Ishikawa (cell line): ENCODE data around the gene AGAP1.

Source experiments
- CEBPB ChIP-seq: IDR thresholded peaks from 2 replicates; pipeline ENCODE4 v1.6.1; 2012
- CREB1 ChIP-seq: IDR thresholded peaks from 2 replicates; pipeline ENCODE4 v1.6.1; 2012; ENCODE audit warnings: low read depth
- EGR1 ChIP-seq: IDR thresholded peaks from 2 replicates; pipeline ENCODE4 v1.6.1; 2012
- EP300 ChIP-seq: IDR thresholded peaks from 2 replicates; pipeline ENCODE4 v1.6.1; 2012; ENCODE audit warnings: borderline replicate concordance
- FOXM1 ChIP-seq: IDR thresholded peaks from 2 replicates; pipeline ENCODE4 v1.6.1; 2012; ENCODE audit warnings: low read depth, borderline replicate concordance
- NFIC ChIP-seq: IDR thresholded peaks from 2 replicates; pipeline ENCODE4 v1.6.1; 2012
- RAD21 ChIP-seq: IDR thresholded peaks from 2 replicates; pipeline ENCODE4 v1.6.1; 2012; ENCODE audit warnings: low read depth
- TAF1 ChIP-seq: IDR thresholded peaks from 2 replicates; pipeline ENCODE4 v1.6.1; 2012; ENCODE audit warnings: low read depth, mild to moderate bottlenecking
- TCF12 ChIP-seq: IDR thresholded peaks from 2 replicates; pipeline ENCODE4 v1.6.1; 2012; ENCODE audit warnings: low read depth
- TEAD4 ChIP-seq: IDR thresholded peaks from 2 replicates; pipeline ENCODE4 v1.6.1; 2012
- YY1 ChIP-seq: IDR thresholded peaks from 2 replicates; pipeline ENCODE4 v1.6.1; 2012; ENCODE audit warnings: low read depth
- ZBTB7A ChIP-seq: IDR thresholded peaks from 2 replicates; pipeline ENCODE4 v1.6.1; 2012; ENCODE audit warnings: low read depth
- TF ChIP-seq, protein P1 (sequence below): IDR thresholded peaks from 2 replicates; pipeline ENCODE4 v1.6.1; 2012
- TF ChIP-seq, protein P2 (sequence below): IDR thresholded peaks from 2 replicates; pipeline ENCODE4 v1.6.1; 2012
- TF ChIP-seq, protein P3 (sequence below): IDR thresholded peaks from 2 replicates; pipeline ENCODE4 v1.6.1; 2012; ENCODE audit warnings: low read depth, mild to moderate bottlenecking

Gene AGAP1

DNA sequence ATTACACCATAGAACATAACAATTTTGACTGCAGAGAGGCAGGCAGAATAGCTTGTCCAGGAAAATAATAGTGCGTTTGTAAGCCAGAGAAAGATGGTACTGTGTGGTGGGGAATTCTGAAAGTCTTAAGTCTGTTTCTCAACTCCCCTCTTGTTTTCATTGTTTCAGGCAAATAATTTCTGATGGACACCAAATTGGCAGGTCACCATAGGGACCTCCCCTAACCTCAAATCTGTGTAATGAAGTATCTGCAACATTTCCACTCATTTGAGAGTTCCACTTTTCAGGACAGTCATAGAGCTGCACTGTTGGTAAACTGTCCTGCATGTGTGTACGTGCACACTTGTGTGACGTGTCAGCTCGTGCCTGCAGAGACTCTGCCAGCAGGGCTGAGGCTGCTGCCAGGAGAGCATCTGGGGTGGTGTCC is 195.6 kb downstream of the AGAP1 start:
- no peak for TF ChIP-seq EP300
- no peak for TF ChIP-seq RAD21
- no peak for TF ChIP-seq YY1
- TF ChIP-seq TAF1 = no peak

DNA sequence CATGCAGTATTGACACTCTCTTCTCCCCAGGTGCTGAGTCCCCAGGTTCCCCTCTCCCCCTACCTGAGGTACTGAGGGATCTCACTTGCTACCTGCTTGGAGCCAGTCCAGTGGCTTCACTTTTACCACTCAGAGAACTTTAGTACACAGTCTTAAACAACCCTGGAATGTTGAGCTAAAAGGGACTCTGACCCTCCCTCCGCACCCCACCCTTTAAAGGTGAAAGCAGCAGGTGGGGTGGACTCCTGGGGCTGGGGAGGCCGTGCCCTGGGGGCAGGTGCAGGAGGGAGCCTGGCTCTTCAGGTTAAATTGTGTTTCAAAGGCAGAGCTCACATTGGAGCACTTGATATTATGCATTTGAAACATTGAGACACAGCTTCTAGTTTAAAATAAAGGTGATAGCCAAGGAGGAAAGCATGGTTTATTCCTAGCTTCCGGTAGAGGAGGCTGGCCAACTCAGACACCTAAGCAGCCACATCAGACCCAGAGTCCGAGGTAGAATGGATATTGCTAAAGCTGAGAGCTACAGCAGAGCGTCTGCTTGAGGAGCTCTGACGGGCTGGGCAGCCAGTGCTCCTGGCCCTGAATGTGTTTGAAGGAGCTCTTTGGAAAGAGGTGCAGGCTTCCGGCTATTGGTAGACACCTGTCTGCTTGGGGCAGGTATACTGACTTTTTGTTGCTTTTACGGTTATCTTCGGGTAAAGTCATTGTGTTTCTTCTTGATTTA is 196.4 kb downstream of the AGAP1 start:
- TF ChIP-seq EGR1 = no peak
- no peak for TF ChIP-seq TAF1

DNA sequence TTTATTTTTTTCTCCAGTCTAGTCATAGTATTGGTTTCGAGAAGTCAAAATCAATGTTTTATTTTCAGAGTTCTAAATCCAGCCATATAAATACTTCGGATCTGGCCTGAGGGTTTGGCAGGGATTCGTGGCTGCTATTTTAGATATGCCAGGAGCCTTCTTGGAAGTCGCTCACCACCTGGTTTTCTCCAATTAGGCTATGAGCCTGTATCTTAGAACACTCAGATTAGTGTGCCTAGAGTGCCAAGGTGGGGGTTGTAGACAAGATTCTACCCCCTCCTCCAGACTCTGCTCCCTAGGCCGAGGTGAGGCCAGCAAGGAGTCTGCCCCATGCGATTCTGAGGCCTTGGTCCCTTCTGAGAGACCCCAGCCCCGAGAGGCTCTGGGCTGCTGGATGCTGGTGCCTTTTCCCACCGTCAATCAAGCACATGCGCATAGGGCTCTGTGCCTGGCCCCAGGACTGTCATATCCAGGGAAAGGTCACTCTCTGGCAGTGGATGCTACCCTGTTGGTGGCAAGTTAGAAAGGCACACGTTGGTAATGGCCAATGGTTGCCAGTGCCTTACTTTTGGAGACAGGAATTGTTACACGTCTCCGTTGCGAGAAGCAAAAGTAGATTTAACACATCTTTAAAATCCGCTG is 197.1 kb downstream of the AGAP1 start:
- no peak for TF ChIP-seq NFIC
- no peak for TF ChIP-seq FOXM1
- no peak for TF ChIP-seq RAD21
- TF ChIP-seq, protein P1, sequence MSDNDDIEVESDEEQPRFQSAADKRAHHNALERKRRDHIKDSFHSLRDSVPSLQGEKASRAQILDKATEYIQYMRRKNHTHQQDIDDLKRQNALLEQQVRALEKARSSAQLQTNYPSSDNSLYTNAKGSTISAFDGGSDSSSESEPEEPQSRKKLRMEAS = no peak
- TF ChIP-seq EGR1 = no peak
- TF ChIP-seq, protein P2, sequence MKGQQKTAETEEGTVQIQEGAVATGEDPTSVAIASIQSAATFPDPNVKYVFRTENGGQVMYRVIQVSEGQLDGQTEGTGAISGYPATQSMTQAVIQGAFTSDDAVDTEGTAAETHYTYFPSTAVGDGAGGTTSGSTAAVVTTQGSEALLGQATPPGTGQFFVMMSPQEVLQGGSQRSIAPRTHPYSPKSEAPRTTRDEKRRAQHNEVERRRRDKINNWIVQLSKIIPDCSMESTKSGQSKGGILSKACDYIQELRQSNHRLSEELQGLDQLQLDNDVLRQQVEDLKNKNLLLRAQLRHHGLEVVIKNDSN = no peak
- no peak for TF ChIP-seq TCF12
- TF ChIP-seq TEAD4 = no peak
- no peak for TF ChIP-seq ZBTB7A
- no peak for TF ChIP-seq YY1
- no peak for TF ChIP-seq CREB1
- TF ChIP-seq CEBPB = no peak
- TF ChIP-seq, protein P3, sequence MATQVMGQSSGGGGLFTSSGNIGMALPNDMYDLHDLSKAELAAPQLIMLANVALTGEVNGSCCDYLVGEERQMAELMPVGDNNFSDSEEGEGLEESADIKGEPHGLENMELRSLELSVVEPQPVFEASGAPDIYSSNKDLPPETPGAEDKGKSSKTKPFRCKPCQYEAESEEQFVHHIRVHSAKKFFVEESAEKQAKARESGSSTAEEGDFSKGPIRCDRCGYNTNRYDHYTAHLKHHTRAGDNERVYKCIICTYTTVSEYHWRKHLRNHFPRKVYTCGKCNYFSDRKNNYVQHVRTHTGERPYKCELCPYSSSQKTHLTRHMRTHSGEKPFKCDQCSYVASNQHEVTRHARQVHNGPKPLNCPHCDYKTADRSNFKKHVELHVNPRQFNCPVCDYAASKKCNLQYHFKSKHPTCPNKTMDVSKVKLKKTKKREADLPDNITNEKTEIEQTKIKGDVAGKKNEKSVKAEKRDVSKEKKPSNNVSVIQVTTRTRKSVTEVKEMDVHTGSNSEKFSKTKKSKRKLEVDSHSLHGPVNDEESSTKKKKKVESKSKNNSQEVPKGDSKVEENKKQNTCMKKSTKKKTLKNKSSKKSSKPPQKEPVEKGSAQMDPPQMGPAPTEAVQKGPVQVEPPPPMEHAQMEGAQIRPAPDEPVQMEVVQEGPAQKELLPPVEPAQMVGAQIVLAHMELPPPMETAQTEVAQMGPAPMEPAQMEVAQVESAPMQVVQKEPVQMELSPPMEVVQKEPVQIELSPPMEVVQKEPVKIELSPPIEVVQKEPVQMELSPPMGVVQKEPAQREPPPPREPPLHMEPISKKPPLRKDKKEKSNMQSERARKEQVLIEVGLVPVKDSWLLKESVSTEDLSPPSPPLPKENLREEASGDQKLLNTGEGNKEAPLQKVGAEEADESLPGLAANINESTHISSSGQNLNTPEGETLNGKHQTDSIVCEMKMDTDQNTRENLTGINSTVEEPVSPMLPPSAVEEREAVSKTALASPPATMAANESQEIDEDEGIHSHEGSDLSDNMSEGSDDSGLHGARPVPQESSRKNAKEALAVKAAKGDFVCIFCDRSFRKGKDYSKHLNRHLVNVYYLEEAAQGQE = no peak
- TF ChIP-seq TAF1 = no peak
- TF ChIP-seq EP300 = no peak

DNA sequence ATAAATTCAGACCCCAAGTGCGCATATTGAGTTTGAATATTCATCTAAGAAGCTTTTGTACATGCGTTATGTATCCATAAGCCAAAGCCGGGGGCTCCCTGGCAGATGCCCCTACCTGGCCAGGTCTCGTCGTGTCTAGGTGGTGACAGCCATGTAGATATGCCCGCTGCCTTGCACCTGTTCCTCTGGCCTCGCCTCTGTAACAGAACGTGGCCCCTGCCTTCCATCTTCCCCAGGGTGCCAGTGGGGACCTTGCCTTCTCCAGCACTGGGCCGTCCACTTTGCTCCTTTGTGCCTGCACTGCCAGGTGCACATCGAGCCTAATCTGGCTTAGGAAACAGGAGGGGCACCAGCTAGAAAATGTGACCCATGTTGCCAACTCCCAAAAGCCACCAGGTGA is 198.2 kb downstream of the AGAP1 start:
- TF ChIP-seq EP300 (no peak), TAF1 (no peak), FOXM1 (no peak), ZBTB7A (no peak), TEAD4 (no peak), EGR1 (no peak), TCF12 (no peak), NFIC (no peak), CREB1 (no peak), YY1 (no peak), RAD21 (no peak), CEBPB (no peak)
- TF ChIP-seq, protein P2 = no peak
- TF ChIP-seq, protein P3 = no peak
- TF ChIP-seq, protein P1 = no peak

DNA sequence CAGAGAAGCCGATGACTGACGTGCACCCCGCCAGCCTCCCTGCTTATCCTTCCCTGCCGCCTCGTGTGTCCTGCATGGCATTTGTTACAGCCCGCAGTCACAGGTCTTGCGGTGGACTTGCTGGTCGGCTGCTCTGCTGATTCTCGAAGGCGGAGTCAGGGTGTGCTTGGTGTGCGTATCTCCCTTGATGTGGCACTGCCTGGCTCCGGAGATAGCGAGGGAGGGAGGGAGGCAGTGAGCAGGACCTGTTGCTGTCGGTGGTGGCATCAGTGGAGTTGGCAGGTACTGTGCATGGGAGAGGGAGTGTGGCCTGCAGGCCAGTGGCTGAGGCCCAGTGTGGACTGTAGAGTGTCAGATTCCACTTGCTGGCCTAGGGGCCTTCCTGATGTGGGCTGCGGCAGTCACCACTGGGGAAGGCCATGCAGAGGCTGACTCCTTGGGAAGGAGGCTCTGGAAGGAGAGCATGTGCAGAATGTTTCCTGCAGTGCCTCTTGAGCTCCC is 198.9 kb downstream of the AGAP1 start:
- TF ChIP-seq NFIC = no peak
- TF ChIP-seq, protein P3 = no peak
- TF ChIP-seq ZBTB7A = no peak
- TF ChIP-seq RAD21 = no peak
- TF ChIP-seq TEAD4 = no peak
- TF ChIP-seq TAF1 = no peak
- TF ChIP-seq YY1 = no peak
- no peak for TF ChIP-seq EP300
- no peak for TF ChIP-seq CEBPB
- TF ChIP-seq FOXM1 = no peak
- no peak for TF ChIP-seq EGR1
- TF ChIP-seq TCF12 = no peak
- TF ChIP-seq, protein P1 = no peak
- TF ChIP-seq, protein P2 = no peak
- no peak for TF ChIP-seq CREB1
